Erythroblast (primary cell): ENCODE data around the gene ZFC3H1.

Experiments used
- GATA1 ChIP-seq: IDR thresholded peaks from 2 replicates; pipeline ENCODE4 v1.6.1; 2011; ENCODE audit warnings: low read depth, mild to moderate bottlenecking, control low read depth, low read length, moderate library complexity
- POLR2A ChIP-seq: IDR thresholded peaks from 2 replicates; pipeline ENCODE4 v1.6.1; 2011; ENCODE audit warnings: mild to moderate bottlenecking, low read length

DNA sequence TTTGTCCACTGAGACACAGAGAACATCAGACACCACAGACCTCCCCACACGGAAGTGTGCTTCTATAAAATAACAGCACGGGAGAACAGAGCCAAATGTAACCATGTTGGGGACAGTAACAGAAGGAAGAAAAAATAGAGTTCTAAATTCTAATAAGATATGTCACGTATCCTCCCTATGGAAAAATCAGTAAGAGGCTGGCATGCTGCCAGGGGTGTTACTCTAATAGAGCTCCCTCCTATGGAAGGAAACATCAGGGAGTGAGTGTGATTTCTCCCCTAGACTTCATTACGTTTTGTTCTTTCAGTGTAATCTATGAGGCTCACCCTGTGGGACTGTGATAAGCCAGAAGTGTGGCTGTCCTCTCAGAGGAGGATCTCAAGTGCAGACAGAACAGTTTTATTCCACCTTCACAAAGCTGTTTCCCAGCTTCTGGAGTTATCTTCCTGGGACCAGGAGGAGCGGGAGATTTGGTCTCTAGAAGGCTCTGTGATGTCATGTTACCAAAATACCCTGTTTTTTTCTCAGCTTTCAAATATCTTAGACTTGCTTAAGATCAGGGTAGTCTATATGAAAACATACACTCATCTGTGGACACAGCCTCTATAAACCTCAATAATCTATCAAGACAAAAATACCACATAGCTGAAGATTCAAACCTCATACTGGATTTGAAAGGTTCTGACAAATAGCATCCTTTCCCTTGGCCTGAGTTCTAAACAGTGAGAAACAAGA lies 69.3 kb downstream of the ZFC3H1 start:
- no peak for TF ChIP-seq POLR2A
- no peak for TF ChIP-seq GATA1
